Measurements from ENCODE around the gene NDUFAF8. TPM values are rescaled to one million over a fixed set of nuclear protein-coding genes. Genes with fewer than 3 reads are reported as not detected.
A peak's percentile ranks its signal among the peaks of the same experiment; 100 is the strongest.

Gene NDUFAF8
- polyA plus RNA-seq, 2 of the 4 experiments (the other 2 are of a cell fraction), result 179 to 308 TPM

DNA sequence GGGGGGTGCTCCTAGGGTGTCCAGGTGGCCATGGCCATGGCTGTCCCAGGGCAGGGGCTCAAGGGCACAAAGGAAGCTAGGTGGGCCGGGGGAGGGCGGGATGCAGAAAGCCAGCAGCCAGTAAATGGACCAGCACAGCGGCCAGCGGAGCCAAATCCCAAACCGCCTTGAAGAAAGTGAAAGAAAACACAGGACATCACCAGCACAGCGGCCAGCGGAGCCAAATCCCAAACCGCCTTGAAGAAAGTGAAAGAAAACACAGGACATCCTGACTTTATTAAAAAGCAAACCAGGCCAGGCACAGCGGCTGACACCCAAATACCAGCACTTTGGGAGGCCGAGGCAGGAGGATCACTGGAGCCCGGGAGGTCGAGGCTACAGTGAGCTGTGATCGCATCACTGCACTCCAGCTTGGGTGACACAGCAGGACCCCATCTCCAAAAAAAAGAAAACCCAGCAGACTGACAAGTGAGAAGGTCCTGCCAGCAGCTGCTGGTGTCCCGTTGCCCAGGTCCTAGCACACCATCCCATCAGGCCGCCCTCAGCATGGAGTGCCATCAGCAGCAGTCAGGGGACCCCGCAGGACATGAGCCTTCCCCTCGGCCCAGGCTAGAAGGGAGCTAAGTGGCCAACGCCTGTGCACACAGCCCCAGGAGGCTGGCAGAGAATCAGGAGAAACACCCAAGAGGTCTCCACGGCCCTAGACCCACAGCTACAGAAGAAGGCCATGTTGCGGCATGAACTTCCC is 39.0 kb downstream of the NDUFAF8 start (continued):
- TF ChIP-seq CHD2 (IDR thresholded peaks at IDR 0.05; ENCODE audit: low read length, partially characterized antibody) (no peak), USF2 (IDR thresholded peaks at IDR 0.05) (no peak), KDM5A (IDR thresholded peaks at IDR 0.05) (no peak), POLR2A (IDR thresholded peaks at IDR 0.05; ENCODE audit: low read length) (no peak), ZSCAN20 (CRISPR knock-in tag; IDR thresholded peaks at IDR 0.05) (no peak), RAD21 (conservative IDR thresholded peaks at IDR 0.05 in 1 of 2, IDR thresholded peaks at IDR 0.05 in 1 of 2) (no peak)

- no peak overlapping the region for H3K27ac ChIP-seq
- TF ChIP-seq HDAC2 (IDR thresholded peaks at IDR 0.05) (no peak), TFCP2L1 (CRISPR knock-in tag; IDR thresholded peaks at IDR 0.05) (no peak), ZC3H11A (IDR thresholded peaks at IDR 0.05) (no peak), POLR2AphosphoS2 (conservative IDR thresholded peaks at IDR 0.05; ENCODE audit: low read length) (no peak), KDM5A (IDR thresholded peaks at IDR 0.05) (no peak), MAFK (IDR thresholded peaks at IDR 0.05; ENCODE audit: partially characterized antibody) (no peak), HOXB13 (CRISPR knock-in tag; IDR thresholded peaks at IDR 0.05; ENCODE audit: low read depth) (no peak), TP53 (CRISPR knock-in tag; IDR thresholded peaks at IDR 0.05) (no peak), RAD21 (conservative IDR thresholded peaks at IDR 0.05 in 1 of 2, IDR thresholded peaks at IDR 0.05 in 1 of 2) (no peak), USF2 (IDR thresholded peaks at IDR 0.05) (no peak), ZNF302 (CRISPR knock-in tag; IDR thresholded peaks at IDR 0.05) (no peak), MAZ (IDR thresholded peaks at IDR 0.05; ENCODE audit: borderline replicate concordance, low read depth, low read length) (no peak), EHF (CRISPR knock-in tag; IDR thresholded peaks at IDR 0.05) (no peak), GATA3 (IDR thresholded peaks at IDR 0.05; ENCODE audit: borderline replicate concordance) (no peak), BHLHE40 (IDR thresholded peaks at IDR 0.05; ENCODE audit: low read depth, low read length) (no peak), NFE2L2 (conservative IDR thresholded peaks at IDR 0.05; ENCODE audit: low read length) (no peak), BCL3 (IDR thresholded peaks at IDR 0.05) (no peak), NR3C1 (IDR thresholded peaks at IDR 0.05) (no peak)
- TF ChIP-seq, protein P1, sequence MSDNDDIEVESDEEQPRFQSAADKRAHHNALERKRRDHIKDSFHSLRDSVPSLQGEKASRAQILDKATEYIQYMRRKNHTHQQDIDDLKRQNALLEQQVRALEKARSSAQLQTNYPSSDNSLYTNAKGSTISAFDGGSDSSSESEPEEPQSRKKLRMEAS (IDR thresholded peaks at IDR 0.05), result no peak
- TF ChIP-seq, protein P2, sequence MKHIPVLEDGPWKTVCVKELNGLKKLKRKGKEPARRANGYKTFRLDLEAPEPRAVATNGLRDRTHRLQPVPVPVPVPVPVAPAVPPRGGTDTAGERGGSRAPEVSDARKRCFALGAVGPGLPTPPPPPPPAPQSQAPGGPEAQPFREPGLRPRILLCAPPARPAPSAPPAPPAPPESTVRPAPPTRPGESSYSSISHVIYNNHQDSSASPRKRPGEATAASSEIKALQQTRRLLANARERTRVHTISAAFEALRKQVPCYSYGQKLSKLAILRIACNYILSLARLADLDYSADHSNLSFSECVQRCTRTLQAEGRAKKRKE (CRISPR knock-in tag; IDR thresholded peaks at IDR 0.05; ENCODE audit: low read depth), result no peak
- H3K4me1 ChIP-seq, result no peaks in the 10 kb centered on the region
- WGBS (ENCODE audit: missing lambda C conversion rate), result 95% methylated on average over 6 of the region's 8 CpGs
- DNase-seq (ENCODE audit: low read depth in 1 of 2, low spot score in 1 of 2) (no peak), ATAC-seq (peak; percentile 12 to 21; a peak in 1 of 6 replicates), FAIRE-seq (no peak)
- H3K4me2 ChIP-seq, result no peak overlapping the region
- H3K4me3 ChIP-seq, result no peak overlapping the region
- ChIA-PET POLR2A (no interaction called here), CTCF (interaction anchor here (1.1 to 15.4 kb wide), 6 partner anchors 9 to 206 kb away, joined by 3 to 129 read pairs (median 6); no protein-coding TSS in a partner anchor)
- no peaks in the 10 kb centered on the region for H3K9me3 ChIP-seq
These were observed 39.7 kb downstream of the NDUFAF8 start for GRCh38 chr17:81278831-81279230.
